IMR-90 (cell line): ENCODE measurements around the gene ATP11A. TPM values are rescaled to one million over a fixed set of nuclear protein-coding genes. Genes with fewer than 3 reads are reported as not detected.

Source experiments
- ATAC-seq: fragments of 200-7000 bp; cut with Tn5 transposase; 2 replicates; pipeline ENCODE4 v1.9.1; 2020; ENCODE audit warnings: low read depth, mild to moderate bottlenecking, moderate library complexity
- BruUV-seq: library from RNA; stranded (reverse); fragments of 400-500 nt; replicated peaks from 2 replicates; lab custom pipeline; 2021; lab: Mats Ljungman, UMichigan
- CTCF ChIA-PET: fragments of 300-600 bp; formaldehyde crosslinking; extraction: SDS; loops from one replicate; lab custom pipeline; 2021; ENCODE audit warnings: antibody characterized with exemption; lab: Yijun Ruan, JAX
- POLR2A ChIA-PET: fragments of 300-600 bp; sonication (Branson Sonifier 250); formaldehyde crosslinking; loops from one replicate; lab custom pipeline; 2022; ENCODE audit warnings: antibody characterized with exemption; ENCODE audit not compliant: unreplicated experiment; lab: Charles Lee
- DNase-seq: peaks from one replicate; pipeline ENCODE4 v3.0.0; 2013
- H2AFZ ChIP-seq: replicated peaks from 2 replicates; pipeline ENCODE3; 2013; ENCODE audit warnings: low read length, mild to moderate bottlenecking; ENCODE audit not compliant: poor library complexity
- H2AK5ac ChIP-seq: 2 replicates; pipeline ENCODE4 v1.6.1; 2013; ENCODE audit warnings: low read depth, low read length, inconsistent platforms
- H2AK9ac ChIP-seq: replicated peaks from 2 replicates; pipeline ENCODE3; 2013; ENCODE audit warnings: mild to moderate bottlenecking, low read depth, low read length, moderate library complexity; ENCODE audit not compliant: poor library complexity
- H2BK120ac ChIP-seq: 2 replicates; pipeline ENCODE4 v1.6.1; 2013; ENCODE audit warnings: low read depth, low read length, inconsistent platforms
- H2BK15ac ChIP-seq: 3 replicates; pipeline ENCODE4 v1.6.1; 2013; ENCODE audit warnings: low read depth, low read length, inconsistent platforms
- H2BK20ac ChIP-seq: 2 replicates; pipeline ENCODE4 v1.6.1; 2013; ENCODE audit warnings: low read depth, mild to moderate bottlenecking, inconsistent platforms, low read length, moderate library complexity
- H2BK5ac ChIP-seq: 2 replicates; pipeline ENCODE4 v1.6.1; 2013; ENCODE audit warnings: mild to moderate bottlenecking, low read depth, low read length, inconsistent platforms; ENCODE audit not compliant: poor library complexity, severe bottlenecking
- H3K14ac ChIP-seq: replicated peaks from 2 replicates; pipeline ENCODE4 v1.6.1; 2013; ENCODE audit warnings: low read depth, low read length, inconsistent platforms
- H3K18ac ChIP-seq: 2 replicates; pipeline ENCODE4 v1.6.1; 2013; ENCODE audit warnings: low read depth, low read length, control low read depth
- H3K23ac ChIP-seq: 2 replicates; pipeline ENCODE4 v1.6.1; 2013; ENCODE audit warnings: low read depth, low read length, inconsistent platforms
- H3K27ac ChIP-seq: 2 replicates; pipeline ENCODE4 v1.5.1; 2013; ENCODE audit warnings: mild to moderate bottlenecking, control low read depth, low read length; ENCODE audit not compliant: insufficient read depth
- H3K27me3 ChIP-seq: 2 replicates; pipeline ENCODE4 v1.6.1; 2013; ENCODE audit warnings: low read length; ENCODE audit not compliant: control insufficient read depth, insufficient read depth
- H3K36me3 ChIP-seq: 2 replicates; pipeline ENCODE4 v1.6.1; 2013; ENCODE audit warnings: low read length, mixed read lengths; ENCODE audit not compliant: control insufficient read depth, insufficient read depth
- H3K4ac ChIP-seq: 2 replicates; pipeline ENCODE4 v1.6.1; 2013; ENCODE audit warnings: low read depth, low read length, inconsistent platforms
- H3K4me1 ChIP-seq: 2 replicates; pipeline ENCODE4 v1.6.1; 2013; ENCODE audit warnings: low read length, mixed read lengths; ENCODE audit not compliant: control insufficient read depth, insufficient read depth
- H3K4me2 ChIP-seq: 2 replicates; pipeline ENCODE4 v1.6.1; 2013; ENCODE audit warnings: low read depth, mild to moderate bottlenecking, control low read depth, low read length, moderate library complexity
- H3K4me3 ChIP-seq: 2 replicates; pipeline ENCODE4 v1.5.1; 2013; ENCODE audit warnings: low read depth, mild to moderate bottlenecking, control low read depth, low read length, moderate library complexity; ENCODE audit not compliant: insufficient read depth
- H3K56ac ChIP-seq: 2 replicates; pipeline ENCODE4 v1.6.1; 2013; ENCODE audit warnings: low read length, inconsistent platforms; ENCODE audit not compliant: insufficient read depth; ENCODE audit errors: extremely low read depth
- H3K79me1 ChIP-seq, 2 experiments: 2 replicates each; pipeline ENCODE4 v1.6.1; 2013; ENCODE audit warnings: low read length in 2 of 2, inconsistent platforms in 1 of 2, low read depth in 1 of 2
- H3K9ac ChIP-seq: 2 replicates; pipeline ENCODE4 v1.6.1; 2013; ENCODE audit warnings: low read depth, low read length, control low read depth
- H3K9me1 ChIP-seq: 2 replicates; pipeline ENCODE4 v1.6.1; 2013; ENCODE audit warnings: low read length, inconsistent platforms; ENCODE audit not compliant: insufficient read depth
- H3K9me3 ChIP-seq: 2 replicates; pipeline ENCODE4 v1.6.1; 2013; ENCODE audit warnings: low read length; ENCODE audit not compliant: control insufficient read depth, insufficient read depth
- H4K20me1 ChIP-seq: 2 replicates; pipeline ENCODE4 v1.6.1; 2013; ENCODE audit warnings: low read length, inconsistent platforms; ENCODE audit not compliant: insufficient read depth
- H4K5ac ChIP-seq: 2 replicates; pipeline ENCODE4 v1.6.1; 2013; ENCODE audit warnings: mild to moderate bottlenecking, low read depth, low read length, control low read depth
- H4K8ac ChIP-seq, 2 experiments: 2 replicates each; pipeline ENCODE4 v1.6.1; 2013; ENCODE audit warnings: low read depth in 2 of 2, low read length in 2 of 2, control low read depth in 1 of 2, inconsistent platforms in 1 of 2
- H4K91ac ChIP-seq: 2 replicates; pipeline ENCODE4 v1.6.1; 2013; ENCODE audit warnings: low read depth, low read length, inconsistent platforms; ENCODE audit not compliant: insufficient read depth
- BHLHE40 ChIP-seq: fragments of 150-350 bp; IDR thresholded peaks from 2 replicates; pipeline ENCODE4 v1.6.1; 2016; ENCODE audit warnings: mild to moderate bottlenecking, low read depth, low read length
- CEBPB ChIP-seq: IDR thresholded peaks from 2 replicates; pipeline ENCODE4 v1.6.1; 2012; ENCODE audit warnings: low read depth, low read length, improper control_type of control experiment
- FOS ChIP-seq: fragments of 150-350 bp; IDR thresholded peaks from 2 replicates; pipeline ENCODE4 v1.6.1; 2016; ENCODE audit warnings: low read depth, low read length
- MAZ ChIP-seq: IDR thresholded peaks from 2 replicates; pipeline ENCODE4 v1.6.1; 2012; ENCODE audit warnings: low read depth, mild to moderate bottlenecking, low read length, improper control_type of control experiment, moderate library complexity, borderline replicate concordance
- NFE2L2 ChIP-seq: fragments of 150-350 bp; IDR thresholded peaks from 2 replicates; pipeline ENCODE4 v1.6.1; 2016; ENCODE audit warnings: low read depth, mild to moderate bottlenecking, low read length
- POLR2A ChIP-seq: IDR thresholded peaks from 2 replicates; pipeline ENCODE4 v1.6.1; 2012; ENCODE audit warnings: mild to moderate bottlenecking, low read depth, low read length
- RCOR1 ChIP-seq: IDR thresholded peaks from 2 replicates; pipeline ENCODE4 v1.6.1; 2012; ENCODE audit warnings: mild to moderate bottlenecking, low read length, improper control_type of control experiment; ENCODE audit not compliant: insufficient replicate concordance
- RFX5 ChIP-seq: IDR thresholded peaks from 2 replicates; pipeline ENCODE4 v1.8.0; 2012; ENCODE audit warnings: low read depth, mild to moderate bottlenecking, low read length, moderate library complexity
- SMC3 ChIP-seq: fragments of 150-350 bp; IDR thresholded peaks from 2 replicates; pipeline ENCODE4 v1.6.1; 2016; ENCODE audit warnings: low read depth, mild to moderate bottlenecking, antibody characterized with exemption, low read length, moderate library complexity
- WGBS, 2 experiments: methylation state at CpG; one replicate each; pipeline versions ENCODE4 v1.1.5 to v1.1.7; 2013; ENCODE audit warnings: missing lambda C conversion rate in 2 of 2; ENCODE audit not compliant: insufficient read length in 1 of 2; ENCODE audit errors: extremely low coverage in 2 of 2; 5-methylcytosine and 5-hydroxymethylcytosine counted together
- dilution Hi-C: fragments of 300-500 bp; cut with HindIII; formaldehyde crosslinking; loops from one replicate; pipeline ENCODE4 v1.14.3; 2018; ENCODE audit warnings: low sequenced_read_pairs; ENCODE audit not compliant: unreplicated experiment
- in situ Hi-C: fragments of 300-500 bp; cut with MboI; formaldehyde crosslinking; loops from 3 replicates; pipeline ENCODE4 v1.14.3; 2019; ENCODE audit warnings: low sequenced_read_pairs, inconsistent platforms, mixed read lengths
- intact Hi-C: fragments of 100-400 bp; cut with micrococcal nuclease; formaldehyde crosslinking; loops from 2 replicates; pipeline ENCODE4 v1.10.0; 2022
- polyA plus RNA-seq, 3 experiments: library from polyadenylated mRNA; depleted of rRNA; stranded (reverse); fragments of >200 nt; gene quantifications; 2 replicates each; pipeline ENCODE4 v1.2.3, GENCODE V29; 2012; ENCODE audit warnings: low replicate concordance in 1 of 3
- total RNA-seq: library from RNA; depleted of rRNA; stranded (reverse); fragments of >200 nt; gene quantifications from 2 replicates; pipeline ENCODE4 v1.2.3, GENCODE V29; 2012

Gene ATP11A
- total and polyA plus RNA-seq, 2 of the 4 experiments (the other 2 are of a cell fraction), result 8.4 to 12.0 TPM

DNA sequence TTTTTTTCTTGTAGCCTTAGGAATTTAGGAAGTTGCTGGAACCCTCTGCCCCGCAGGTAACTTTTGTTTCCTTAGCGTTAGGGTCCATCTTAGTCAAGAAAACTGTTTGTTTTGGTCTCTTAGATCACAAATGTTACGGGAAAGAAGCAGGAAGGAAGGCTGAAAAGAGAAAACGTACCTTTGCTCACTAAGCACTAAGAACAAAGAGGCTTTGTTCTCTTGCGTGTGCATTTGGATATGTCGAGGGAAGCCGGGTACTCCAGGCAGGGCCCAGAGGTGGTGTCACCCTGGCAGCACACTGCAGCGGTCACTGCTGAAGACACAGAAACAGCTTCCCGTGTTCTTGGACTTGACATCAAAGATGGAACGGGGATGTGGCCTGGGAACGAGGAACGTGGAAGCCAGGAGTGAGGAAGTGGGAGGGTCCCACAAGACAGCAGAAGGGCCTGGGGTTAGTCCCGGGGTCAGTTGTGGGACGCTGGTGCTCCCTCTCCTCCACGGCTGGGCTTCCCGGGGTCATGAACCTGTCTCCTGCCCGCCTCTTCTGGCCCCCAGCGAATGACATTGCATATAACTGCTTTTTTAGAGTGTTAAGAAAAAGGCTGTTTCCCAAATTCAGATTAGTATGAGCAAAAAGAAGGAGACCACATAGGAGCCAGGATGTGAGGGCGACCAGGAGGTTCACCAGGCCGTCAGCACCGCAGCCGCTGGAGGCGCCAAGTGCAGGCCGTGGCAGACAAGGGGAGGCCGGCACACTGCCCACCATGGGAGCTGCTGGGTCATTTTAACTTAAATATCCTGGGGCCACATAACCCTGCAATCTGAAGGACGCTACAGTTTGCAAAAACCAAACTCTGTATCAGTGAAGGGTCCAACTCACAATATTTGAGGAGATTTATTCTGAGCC is 31.6 kb downstream of the ATP11A start (continued):
- TF ChIP-seq BHLHE40 (no peak), CEBPB (no peak)

GRCh38 chr13:112722433-112723263 is 32.8 kb downstream of the ATP11A start:
- H3K14ac ChIP-seq, result peak overlapping the region; percentile 53
- POLR2A ChIA-PET, result no interaction called here
- H2BK20ac ChIP-seq, result peak overlapping the region; percentile 63
- dilution Hi-C loops, result no loop called here
- H3K56ac ChIP-seq, result peak overlapping the region; percentile 63
- ATAC-seq (peak; percentile 96), DNase-seq (peak; percentile 98)
- H3K4me2 ChIP-seq, result peak overlapping the region; percentile 30
- peak overlapping the region; percentile 89 for H2BK120ac ChIP-seq
- H4K5ac ChIP-seq, result peak overlapping the region; percentile 16
- peaks cover 23 to 43% of the 10 kb centered on the region in 2 experiments for H3K79me1 ChIP-seq
- peaks cover 15% of the 10 kb centered on the region for H3K9me1 ChIP-seq
- in situ Hi-C loops, result no loop called here
- 7% methylated on average over 3 of the region's 19 CpGs; no CpG with 5 or more reads in 1 of the 2 experiments for WGBS, 2 experiments
- H3K27me3 ChIP-seq, result no peaks in the 10 kb centered on the region
- peaks cover 12% of the 10 kb centered on the region; the same call in 1 of the 2 replicates for H4K20me1 ChIP-seq
- no TSS peak for BruUV-seq
- peak overlapping the region; percentile 58 for H3K9ac ChIP-seq
- intact Hi-C loops, result no loop called here
- H3K9me3 ChIP-seq, result no peaks in the 10 kb centered on the region
- H3K23ac ChIP-seq, result peak overlapping the region; percentile 80
- peak overlapping the region; percentile 67 for H2AK5ac ChIP-seq
- no peak overlapping the region; the same call in 1 of the 2 replicates for H3K4me3 ChIP-seq
- H3K4me1 ChIP-seq, result peaks cover 25% of the 10 kb centered on the region
- peak overlapping the region; percentile 71 for H4K91ac ChIP-seq
- peak overlapping the region; percentile 86 for H3K27ac ChIP-seq
- H3K18ac ChIP-seq, result peak overlapping the region; percentile 22
- H2BK5ac ChIP-seq, result peak overlapping the region; percentile 77
- peak overlapping the region; percentile 89 for H2AK9ac ChIP-seq
- H2AFZ ChIP-seq, result peak overlapping the region; percentile 76
- peak overlapping the region; percentile 24; the same call in 1 of the 3 replicates for H2BK15ac ChIP-seq
- H3K4ac ChIP-seq, result peak overlapping the region; percentile 89
- CTCF ChIA-PET, result no interaction called here
- peak overlapping the region; percentile 48 to 77 for H4K8ac ChIP-seq
- TF ChIP-seq RCOR1, result peak; percentile 81
- TF ChIP-seq SMC3, result 0 out of 2 replicates have a peak, but pooled peaks have one; percentile 25
- no peak for TF ChIP-seq NFE2L2
- TF ChIP-seq MAZ, result 0 out of 2 replicates have a peak, but pooled peaks have one; percentile 51
- peak; percentile 75 for TF ChIP-seq CEBPB
- peak; percentile 71 for TF ChIP-seq BHLHE40
- TF ChIP-seq FOS, result peak; percentile 82
- TF ChIP-seq RFX5, result no peak
- peak; percentile 58; the same call in 1 of the 2 replicates for TF ChIP-seq POLR2A
- H3K36me3 ChIP-seq, result no peaks in the 10 kb centered on the region
